ENCODE results near the gene KRTAP4-3.
"Not testable (repeated sequence)": the region's sequence is repeated elsewhere in the genome, so short reads cannot be mapped to it uniquely, and the experiment has no call there.

KRTAP4-3 gene

GRCh38 chr17:41150026-41150425 lies 18.0 kb downstream of the KRTAP4-3 start:
- no peak for DNase-seq

DNA sequence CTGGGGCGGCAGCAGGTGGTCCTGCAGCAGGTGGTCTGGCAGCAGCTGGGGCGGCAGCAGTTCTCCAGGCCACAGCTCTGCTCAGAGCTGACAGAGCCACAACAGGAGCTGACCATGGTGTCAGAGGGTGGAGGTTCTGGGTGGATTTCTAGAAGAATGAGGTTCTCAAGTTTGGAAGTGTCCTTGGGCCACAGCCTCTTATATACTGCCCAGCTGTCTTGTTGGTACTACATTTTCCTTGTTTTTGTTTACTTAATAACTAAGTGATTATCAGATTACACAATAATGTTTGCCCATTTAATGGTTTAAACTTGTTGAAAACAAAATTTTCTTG lies 18.4 kb downstream of the KRTAP4-3 start, which contains the start of gene KRTAP4-5:
KRTAP4-5 (minus strand) TSS at position 174 of the 334 bp plus-strand sequence; CDS start at position 116, 58 bp downstream.
- no peak for DNase-seq

GRCh38 chr17:41148971-41149651 lies 18.9 kb downstream of the KRTAP4-3 start:
- not testable (repeated sequence) for DNase-seq

DNA sequence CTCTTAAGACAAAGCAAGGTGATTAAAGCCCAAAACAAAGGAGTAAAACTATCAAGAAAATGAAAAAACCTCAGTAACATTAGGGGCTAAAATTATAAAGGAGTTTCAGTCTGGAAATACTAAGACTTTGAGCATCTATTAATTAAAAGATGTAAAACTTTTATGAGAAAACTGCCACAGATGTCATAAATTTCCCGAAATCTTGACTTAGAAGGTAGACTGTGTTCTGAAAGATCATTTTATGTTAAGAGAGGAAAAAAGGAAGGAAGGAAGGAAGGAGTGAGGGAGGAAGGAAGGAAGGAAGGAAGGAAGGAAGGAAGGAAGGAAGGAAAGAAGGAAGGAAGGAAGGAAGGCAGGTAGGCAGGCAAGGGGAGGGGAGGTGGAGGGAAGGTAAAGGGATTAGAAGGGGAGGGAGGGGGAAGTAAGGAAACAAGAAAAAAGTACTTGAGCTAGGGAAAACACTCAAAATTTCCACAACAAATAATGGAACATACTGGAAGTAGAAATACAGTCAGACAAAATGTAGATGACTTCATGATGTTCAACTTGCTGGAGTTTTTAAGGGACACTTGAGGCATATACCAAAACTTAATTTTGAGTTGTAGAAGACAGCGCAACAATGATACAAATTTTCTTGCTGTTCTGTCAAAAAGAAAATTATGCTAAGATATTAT lies 20.4 kb downstream of the KRTAP4-3 start:
- no peak for DNase-seq

DNA sequence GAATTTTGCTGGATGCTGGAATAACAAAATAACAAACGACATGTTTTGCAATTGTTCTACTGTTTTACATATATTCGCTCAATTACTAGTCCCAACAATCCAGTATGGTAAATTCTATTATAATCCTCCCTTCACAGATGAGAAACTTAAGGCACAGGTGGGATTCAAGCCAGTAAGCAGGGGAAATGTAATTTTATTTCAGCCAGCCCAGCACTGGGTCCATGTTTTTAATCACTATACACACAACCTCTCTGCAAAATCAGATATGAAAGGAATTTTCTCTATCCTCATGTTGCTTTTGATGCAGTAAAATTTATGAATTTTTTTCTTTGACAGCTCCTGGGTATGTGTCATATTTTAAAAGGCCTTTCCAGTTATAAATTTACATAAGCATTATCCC lies 22.8 kb downstream of the KRTAP4-3 start:
- no peak for DNase-seq

DNA sequence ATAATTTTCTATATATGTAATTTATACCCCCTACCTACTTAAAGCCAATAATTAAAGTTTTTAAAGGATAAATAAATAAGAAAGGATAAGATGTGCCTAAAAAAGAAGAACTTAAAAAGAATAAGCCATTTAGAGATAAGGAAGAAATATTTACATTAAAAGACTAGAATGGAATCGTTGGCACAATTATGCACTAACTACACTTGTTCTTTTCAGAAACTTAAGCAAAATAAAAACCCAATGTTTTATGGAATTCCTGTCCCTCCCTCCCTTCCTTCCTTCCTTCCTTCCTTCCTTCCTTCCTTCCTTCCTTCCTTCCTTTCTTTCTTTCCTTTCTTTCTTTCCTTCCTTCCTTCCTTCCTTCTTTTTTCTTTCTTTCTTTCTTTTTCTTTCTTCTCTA lies 23.2 kb downstream of the KRTAP4-3 start:
- no peak for DNase-seq

DNA sequence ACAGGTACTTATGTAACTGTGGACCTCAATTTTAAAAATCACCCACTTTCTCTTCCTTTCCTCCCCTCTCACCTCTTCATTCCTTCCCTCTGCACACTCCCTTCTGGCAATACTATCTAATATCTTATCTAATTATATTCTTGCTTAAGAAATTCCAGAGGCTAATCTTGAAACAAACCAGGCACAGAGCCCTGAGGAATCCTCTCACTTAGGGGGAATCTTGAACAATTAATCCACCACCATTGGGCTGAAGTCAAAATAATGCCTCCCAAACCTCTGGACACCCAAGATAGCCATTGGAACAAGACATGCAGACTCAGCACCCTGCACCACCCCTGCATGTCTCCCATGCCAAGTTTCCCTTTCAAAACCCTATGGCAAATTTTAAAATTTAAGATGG lies 26.7 kb downstream of the KRTAP4-3 start:
- DNase-seq, result no peak

DNA sequence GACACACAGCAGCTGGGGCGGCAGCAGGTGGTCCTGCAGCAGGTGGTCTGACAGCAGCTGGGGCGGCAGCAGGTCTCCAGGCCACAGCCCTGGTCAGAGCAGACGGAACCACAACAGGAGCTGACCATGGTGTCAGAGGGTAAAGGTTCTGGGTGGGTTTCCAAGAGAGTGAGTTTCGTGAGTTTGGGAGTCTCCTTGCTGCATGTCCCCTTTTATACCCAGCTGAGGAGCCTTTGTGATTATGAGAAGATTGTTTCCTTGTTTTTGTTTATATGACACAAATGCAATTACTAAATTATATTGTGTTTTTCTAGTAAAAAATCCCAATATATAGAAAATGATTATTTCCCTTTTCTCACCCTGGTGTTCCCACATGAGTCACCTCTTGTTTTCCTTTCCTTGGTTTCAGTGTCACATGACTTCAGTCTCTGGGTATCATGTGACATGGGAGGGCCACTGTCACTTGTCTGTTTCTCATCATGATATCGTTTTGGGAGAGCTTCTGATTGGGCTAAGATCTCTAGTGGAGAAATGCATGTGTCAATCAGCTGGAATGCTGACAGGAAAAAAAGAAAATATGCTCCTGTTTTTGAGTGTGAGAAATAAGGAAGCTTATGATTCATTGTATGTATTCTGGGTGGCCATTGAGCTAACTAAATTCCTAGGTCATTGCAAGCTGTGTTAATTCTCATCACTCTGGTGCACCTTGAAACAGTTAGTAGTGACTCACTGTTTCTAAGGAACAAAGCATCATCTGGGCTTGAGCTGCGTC lies 27.5 kb downstream of the KRTAP4-3 start, which contains the start of gene KRTAP4-6:
KRTAP4-6 (minus strand) TSS at position 185 of the 772 bp plus-strand sequence; CDS start at position 128, 57 bp downstream.
- DNase-seq, result no peak

- not testable (repeated sequence) for DNase-seq
Measured at GRCh38 chr17:41139865-41140264, 28.2 kb downstream of the KRTAP4-3 start.

- DNase-seq, result no peak
Measured at GRCh38 chr17:41133880-41134735, 33.9 kb downstream of the KRTAP4-3 start.

GRCh38 chr17:41131979-41132378 lies 36.0 kb downstream of the KRTAP4-3 start:
- DNase-seq, result no peak

- DNase-seq, result no peak
Measured at GRCh38 chr17:41127371-41127770, 40.6 kb downstream of the KRTAP4-3 start.

- no peak for DNase-seq
Measured at GRCh38 chr17:41126412-41126811, 41.6 kb downstream of the KRTAP4-3 start.

- no peak for DNase-seq
Measured at GRCh38 chr17:41125064-41125463, 43.0 kb downstream of the KRTAP4-3 start.

GRCh38 chr17:41123991-41124371 lies 44.0 kb downstream of the KRTAP4-3 start, which contains the start of gene KRTAP4-12:
TSS of gene KRTAP4-12 (minus strand) at chr17:41124182. CDS start at chr17:41124122, 60 bp downstream.
- DNase-seq, result not testable (repeated sequence)

DNA sequence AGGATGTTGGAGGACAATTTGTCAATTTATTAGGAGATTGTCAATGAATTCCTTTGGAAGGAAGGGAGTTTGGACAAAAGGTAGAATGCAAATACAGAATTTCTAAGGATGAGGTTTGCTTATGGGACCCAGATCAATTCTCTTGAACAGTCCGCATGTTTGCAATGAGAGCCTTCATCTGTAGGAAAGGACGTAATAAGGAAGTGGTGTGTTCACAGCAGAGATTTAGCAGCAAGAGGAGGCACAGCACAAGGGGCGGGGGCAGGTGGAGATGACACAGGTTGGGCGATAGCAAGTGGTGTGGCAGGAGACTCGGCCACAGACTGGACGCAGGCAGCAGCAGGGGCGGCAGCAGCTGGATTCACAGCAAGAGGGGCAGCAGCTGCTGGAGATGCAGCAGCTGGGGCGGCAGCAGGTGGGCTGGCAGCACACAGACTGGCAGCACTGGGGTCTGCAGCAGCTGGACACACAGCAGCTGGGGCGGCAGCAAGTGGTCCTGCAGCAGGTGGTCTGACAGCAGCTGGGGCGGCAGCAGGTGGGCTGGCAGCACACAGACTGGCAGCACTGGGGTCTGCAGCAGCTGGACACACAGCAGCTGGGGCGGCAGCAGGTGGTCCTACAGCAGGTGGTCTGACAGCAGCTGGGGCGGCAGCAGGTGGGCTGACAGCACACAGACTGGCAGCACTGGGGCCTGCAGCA lies 44.6 kb downstream of the KRTAP4-3 start:
- not testable (repeated sequence) for DNase-seq

DNA sequence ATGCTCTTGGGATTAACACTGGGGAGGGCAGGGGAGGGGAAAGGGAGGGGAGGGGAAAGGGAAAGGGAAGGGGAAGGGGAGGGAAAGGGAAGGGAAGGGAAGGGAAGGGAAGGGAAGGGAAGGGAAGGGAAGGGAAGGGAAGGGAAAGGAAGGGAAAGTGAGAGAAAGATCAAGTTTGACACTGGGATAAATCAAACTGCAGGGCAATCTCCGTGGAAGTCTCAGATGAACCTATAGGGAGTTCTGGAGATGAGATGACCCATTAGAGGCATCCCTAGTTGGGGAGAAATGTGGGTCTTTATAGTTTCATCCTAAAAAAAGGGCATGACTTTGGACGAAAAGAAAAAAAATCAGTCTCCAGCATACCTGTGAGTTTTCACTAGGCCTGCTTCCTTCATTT lies 46.3 kb downstream of the KRTAP4-3 start:
- DNase-seq, result no peak

DNA sequence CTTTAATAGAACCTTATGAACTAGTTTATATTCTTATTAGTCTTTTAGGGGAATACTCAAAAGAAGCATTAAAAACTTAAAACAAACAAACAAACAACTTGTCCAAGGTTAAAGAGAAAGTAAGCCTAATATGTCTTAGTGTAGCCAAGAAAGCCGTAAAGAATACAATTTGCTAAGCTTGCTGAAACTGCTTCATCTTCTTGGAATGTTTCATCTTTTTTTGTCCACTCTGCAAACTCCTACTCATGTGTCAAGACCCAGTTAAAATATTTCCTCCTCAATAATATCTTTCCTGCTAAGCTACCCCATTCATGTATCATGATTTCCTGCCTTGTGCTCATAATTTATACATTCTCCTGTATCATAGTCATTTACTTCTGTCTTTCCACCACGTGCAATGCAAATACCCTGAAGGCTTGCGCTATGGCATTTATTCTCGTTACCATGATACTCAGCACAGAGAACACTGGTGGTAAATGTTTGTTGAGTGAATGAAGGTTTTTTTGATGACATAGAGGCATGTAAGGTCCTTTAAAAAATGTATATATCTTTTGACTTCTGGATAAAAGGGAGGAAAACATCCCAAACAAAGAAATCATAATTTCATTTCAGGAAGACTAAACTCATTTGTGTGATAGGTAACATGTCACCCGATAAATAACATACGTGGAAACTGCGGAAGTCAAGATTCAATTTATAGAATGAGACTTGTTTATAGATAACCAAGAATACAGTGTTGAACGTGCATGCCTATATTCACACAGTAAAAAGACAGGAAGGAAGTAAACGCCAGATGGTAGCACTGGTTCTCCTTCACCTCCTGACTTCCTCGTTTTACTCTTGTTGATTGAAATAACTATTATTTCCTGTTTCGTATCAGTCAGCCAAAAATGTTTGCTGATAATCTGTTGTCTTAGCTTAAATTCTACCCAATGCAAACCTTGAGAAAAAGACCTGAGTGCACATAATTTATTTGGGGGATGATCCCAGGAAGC lies 48.0 kb downstream of the KRTAP4-3 start:
- not testable (repeated sequence) for DNase-seq

DNA sequence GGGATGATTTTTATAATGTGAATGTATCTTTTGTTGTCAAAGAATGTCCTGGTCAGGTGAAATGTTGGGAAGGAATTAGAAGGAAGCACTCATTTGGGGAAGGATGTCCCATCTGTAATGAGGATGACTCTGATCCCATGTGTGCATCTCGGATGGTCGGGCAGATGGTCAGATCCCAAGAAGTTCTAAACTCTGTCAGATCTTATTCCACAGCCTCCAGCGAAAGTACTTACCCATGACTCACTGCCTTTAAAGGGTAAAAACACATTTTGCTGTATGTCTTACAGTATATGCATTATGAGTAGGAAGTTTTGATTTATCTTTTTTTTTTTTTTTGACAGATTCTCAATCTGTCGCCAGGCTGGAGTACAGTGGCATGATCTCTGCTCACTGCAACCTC lies 49.3 kb downstream of the KRTAP4-3 start:
- no peak for DNase-seq

DNA sequence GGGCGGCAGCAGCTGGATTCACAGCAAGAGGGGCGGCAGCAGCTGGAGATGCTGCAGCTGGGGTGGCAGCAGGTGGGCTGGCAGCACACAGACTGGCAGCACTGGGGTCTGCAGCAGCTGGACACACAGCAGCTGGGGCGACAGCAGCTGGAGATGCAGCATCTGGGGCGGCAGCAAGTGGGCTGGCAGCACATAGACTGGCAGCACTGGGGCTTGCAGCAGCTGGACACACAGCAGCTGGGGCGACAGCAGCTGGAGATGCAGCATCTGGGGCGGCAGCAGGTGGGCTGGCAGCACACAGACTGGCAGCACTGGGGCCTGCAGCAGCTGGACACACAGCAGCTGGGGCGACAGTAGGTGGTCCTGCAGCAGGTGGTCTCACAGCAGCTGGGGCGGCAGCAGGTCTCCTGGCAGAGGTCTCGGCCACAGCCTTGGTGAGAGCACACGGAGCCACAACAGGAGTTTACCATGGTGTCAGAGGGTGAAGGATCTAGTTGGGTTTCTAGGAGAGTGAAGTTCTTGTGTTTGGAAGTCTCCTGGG lies 50.1 kb downstream of the KRTAP4-3 start, which contains the start of gene KRTAP4-11:
KRTAP4-11 (minus strand) TSS at position 528 of the 541 bp plus-strand sequence; CDS start at position 470, 58 bp downstream.
- not testable (repeated sequence) for DNase-seq

All from stimulated activated naive CD4-positive, alpha-beta T cell treated with Interleukin-2 at 50 U/mL for 16 hours (primary cell).